Body of pancreas (tissue), 4 donors: Measurements from ENCODE around the gene RNF112. TPM values are rescaled to one million over a fixed set of nuclear protein-coding genes. Genes with fewer than 3 reads are reported as not detected.
"Not testable (repeated sequence)": the region's sequence is repeated elsewhere in the genome, so short reads cannot be mapped to it uniquely, and the experiment has no call there.

Source experiments
- ATAC-seq: fragments of 150-250 bp; one replicate; pipeline ENCODE4 v1.9.1; 2016
- DNase-seq, 4 donors: peaks; one replicate each; pipeline ENCODE4 v3.0.0-alpha.2; 2019
- H3K27ac ChIP-seq, 4 donors: fragments of 200-600 bp; sonication (generic); 1 replicate in 3 of 4; 2 replicates in 1 of 4; pipeline versions ENCODE4 v1.5.1 to v1.6.1; 2016 to 2019; ENCODE audit warnings: mild to moderate bottlenecking in 1 of 4, mixed read lengths in 1 of 4, moderate library complexity in 1 of 4
- H3K27me3 ChIP-seq, 2 donors: fragments of 200-600 bp; sonication (generic); one replicate each; pipeline ENCODE4 v1.6.0; 2016; ENCODE audit warnings: mild to moderate bottlenecking in 1 of 2
- H3K36me3 ChIP-seq, 2 donors: fragments of 200-600 bp; sonication (generic); replicated peaks in 1 of 2; 2 replicates each; pipeline ENCODE4 v1.5.1; 2016; ENCODE audit warnings: low read depth in 2 of 2; ENCODE audit not compliant: insufficient read depth in 1 of 2
- H3K4me1 ChIP-seq: fragments of 200-600 bp; sonication (generic); one replicate; pipeline ENCODE4 v1.6.0; 2016
- H3K4me3 ChIP-seq, 2 donors: fragments of 200-600 bp; sonication (generic); 1 replicate in 1 of 2; 2 replicates in 1 of 2; pipeline ENCODE4 v1.5.1; 2016 to 2019
- H3K9me3 ChIP-seq, 3 donors: fragments of 200-600 bp; sonication (generic); 1 replicate in 2 of 3; 2 replicates in 1 of 3; pipeline ENCODE4 v1.5.1; 2016
- POLR2A ChIP-seq, 3 donors: fragments of 450-650 bp; IDR thresholded peaks; one replicate each; pipeline ENCODE4 v1.6.1; 2016; ENCODE audit warnings: antibody characterized with exemption in 3 of 3, mild to moderate bottlenecking in 2 of 3
- WGBS, 2 donors: methylation state at CpG; one replicate each; pipeline ENCODE4 v1.1.5; 2017; 5-methylcytosine and 5-hydroxymethylcytosine counted together
- intact Hi-C: fragments of 100-400 bp; cut with DNase I; formaldehyde crosslinking; loops from one replicate; pipeline ENCODE4 v1.15.1; 2023
- total RNA-seq, 2 donors: library from RNA; depleted of rRNA; stranded (reverse); fragments of >200 nt; gene quantifications; one replicate each; pipeline ENCODE4 v1.1.0, GENCODE V29; 2016
- TF ChIP-seq, protein P1 (sequence below), 7 experiments: fragments of 450-650 bp in 4 of 7; fragments of 200-600 bp in 3 of 7; sonication (generic) in 3 of 7; IDR thresholded peaks; one replicate each; pipeline ENCODE4 v1.5.1; 2016 to 2019; ENCODE audit warnings: antibody characterized with exemption in 7 of 7

The RNF112 gene
- total RNA-seq, 2 donors from 2014 or later, result 0.52 to 5.9 TPM

DNA sequence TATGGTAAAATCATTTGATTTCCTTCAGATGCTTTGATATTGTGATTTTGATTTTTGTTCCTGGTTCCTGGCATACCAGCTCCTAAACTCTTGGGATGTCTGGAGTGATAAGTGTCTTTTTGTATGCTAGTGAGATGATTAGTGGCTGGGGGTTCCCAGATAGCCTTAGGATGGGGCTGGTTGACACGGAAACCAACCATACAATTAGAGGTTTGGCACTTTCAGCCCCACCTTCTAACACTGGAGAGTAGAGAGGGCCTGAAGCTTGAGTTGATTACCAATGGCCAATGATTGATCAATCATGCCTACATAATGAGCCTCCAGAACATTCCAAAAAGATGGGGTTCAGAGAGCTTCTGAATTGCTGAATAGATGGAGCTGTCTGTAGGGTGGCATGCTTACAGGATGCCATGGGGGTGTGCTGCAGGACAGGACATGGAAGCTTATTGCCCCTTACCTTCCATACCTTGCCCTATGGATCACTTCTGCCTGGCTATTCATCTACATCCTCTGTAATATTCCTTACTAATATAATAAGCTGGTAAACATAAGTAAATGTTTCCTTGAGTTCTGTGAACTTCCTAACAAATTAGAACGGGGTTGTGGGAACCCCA is 22.8 kb downstream of the RNF112 start:
- Histone ChIP-seq H3K36me3 (no peaks in the 10 kb centered on the region), H3K9me3 (no peaks in the 10 kb centered on the region), H3K27ac (no peak overlapping the region), H3K27me3 (no peaks in the 10 kb centered on the region), H3K4me3 (no peak overlapping the region), H3K4me1 (no peaks in the 10 kb centered on the region)
- DNase-seq (no peak), ATAC-seq (no peak)
- 71 to 72% methylated on average over 2 of the region's 2 CpGs for WGBS, 2 donors
- TF ChIP-seq, protein P1, sequence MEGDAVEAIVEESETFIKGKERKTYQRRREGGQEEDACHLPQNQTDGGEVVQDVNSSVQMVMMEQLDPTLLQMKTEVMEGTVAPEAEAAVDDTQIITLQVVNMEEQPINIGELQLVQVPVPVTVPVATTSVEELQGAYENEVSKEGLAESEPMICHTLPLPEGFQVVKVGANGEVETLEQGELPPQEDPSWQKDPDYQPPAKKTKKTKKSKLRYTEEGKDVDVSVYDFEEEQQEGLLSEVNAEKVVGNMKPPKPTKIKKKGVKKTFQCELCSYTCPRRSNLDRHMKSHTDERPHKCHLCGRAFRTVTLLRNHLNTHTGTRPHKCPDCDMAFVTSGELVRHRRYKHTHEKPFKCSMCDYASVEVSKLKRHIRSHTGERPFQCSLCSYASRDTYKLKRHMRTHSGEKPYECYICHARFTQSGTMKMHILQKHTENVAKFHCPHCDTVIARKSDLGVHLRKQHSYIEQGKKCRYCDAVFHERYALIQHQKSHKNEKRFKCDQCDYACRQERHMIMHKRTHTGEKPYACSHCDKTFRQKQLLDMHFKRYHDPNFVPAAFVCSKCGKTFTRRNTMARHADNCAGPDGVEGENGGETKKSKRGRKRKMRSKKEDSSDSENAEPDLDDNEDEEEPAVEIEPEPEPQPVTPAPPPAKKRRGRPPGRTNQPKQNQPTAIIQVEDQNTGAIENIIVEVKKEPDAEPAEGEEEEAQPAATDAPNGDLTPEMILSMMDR (IDR thresholded peaks at IDR 0.05), result no peak
- no peak for TF ChIP-seq POLR2A (IDR thresholded peaks at IDR 0.05)
- intact Hi-C loops, result no loop called here

DNA sequence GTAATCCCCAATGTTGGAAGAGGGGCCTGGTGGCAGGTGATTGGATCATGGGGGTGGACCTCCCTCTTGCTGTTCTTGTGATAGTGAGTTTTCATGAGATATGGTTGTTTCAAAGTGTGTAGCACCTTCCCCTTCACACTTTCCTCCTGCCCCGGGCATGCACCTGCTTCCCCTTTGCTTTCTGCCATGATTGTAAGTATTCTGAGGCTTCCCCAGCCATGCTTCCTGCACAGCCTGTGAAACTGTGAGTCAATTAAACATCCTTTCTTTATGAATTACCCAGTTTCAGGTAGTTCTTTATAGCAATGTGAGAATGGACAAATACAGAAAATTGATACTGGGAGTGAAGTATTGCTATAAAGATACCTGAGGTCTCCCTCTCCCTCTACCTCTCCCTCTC is 29.4 kb downstream of the RNF112 start:
- intact Hi-C loops, result no loop called here
- no peak overlapping the region for H3K4me3 ChIP-seq
- no peaks in the 10 kb centered on the region for H3K9me3 ChIP-seq
- 74 to 82% methylated on average over 1 of the region's 1 CpG for WGBS, 2 donors
- no peak overlapping the region for H3K27ac ChIP-seq
- TF ChIP-seq, protein P1 (IDR thresholded peaks at IDR 0.05), result no peak
- TF ChIP-seq POLR2A (IDR thresholded peaks at IDR 0.05), result no peak
- H3K27me3 ChIP-seq, result no peaks in the 10 kb centered on the region
- DNase-seq (no peak), ATAC-seq (no peak)
- H3K4me1 ChIP-seq, result no peaks in the 10 kb centered on the region
- no peaks in the 10 kb centered on the region for H3K36me3 ChIP-seq

DNA sequence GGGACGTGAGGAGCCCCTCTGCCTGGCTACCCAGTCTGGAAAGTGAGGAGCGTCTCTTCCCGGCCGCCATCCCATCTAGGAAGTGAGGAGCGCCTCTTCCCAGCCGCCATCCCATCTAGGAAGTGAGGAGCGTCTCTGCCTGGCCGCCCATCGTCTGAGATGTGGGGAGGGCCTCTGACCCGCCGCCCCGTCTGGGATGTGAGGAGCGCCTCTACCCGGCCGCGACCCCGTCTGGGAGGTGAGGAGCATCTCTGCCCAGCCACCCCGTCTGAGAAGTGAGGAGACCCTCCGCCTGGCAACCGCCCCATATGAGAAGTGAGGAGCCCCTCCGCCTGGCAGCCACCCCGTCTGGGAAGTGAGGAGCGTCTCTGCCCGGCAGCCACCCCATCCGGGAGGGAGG is 30.3 kb downstream of the RNF112 start:
- H3K9me3 ChIP-seq, ATAC-seq, H3K36me3 ChIP-seq, intact Hi-C loops, H3K27me3 ChIP-seq, H3K27ac ChIP-seq, DNase-seq, H3K4me1 ChIP-seq, H3K4me3 ChIP-seq: not testable (repeated sequence)
- WGBS, 2 donors, result 100% methylated on average over 4 to 6 of the region's 25 CpGs

DNA sequence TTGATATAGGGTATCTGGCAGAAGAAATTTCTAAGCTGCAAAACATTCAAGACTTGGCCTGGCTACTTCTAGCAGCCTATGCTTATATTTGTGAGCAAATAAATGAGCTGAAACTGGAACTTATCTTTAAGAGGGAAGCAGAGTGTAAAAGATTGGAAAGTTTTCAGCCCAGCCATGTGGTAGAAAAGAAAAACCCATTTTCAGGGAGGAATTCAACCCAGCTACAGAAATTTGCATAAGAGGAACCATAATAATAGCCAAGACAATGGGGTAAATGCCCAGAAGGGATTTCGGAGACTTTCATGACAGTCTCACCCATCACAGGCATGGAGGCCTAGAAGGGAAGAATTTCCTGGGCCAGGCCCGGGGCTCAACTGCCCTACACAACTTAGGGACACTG is 31.7 kb downstream of the RNF112 start:
- 88 to 89% methylated on average over 2 of the region's 2 CpGs for WGBS, 2 donors
- no peak for ATAC-seq
- H3K36me3 ChIP-seq, result no peaks in the 10 kb centered on the region
- no peaks in the 10 kb centered on the region for H3K27me3 ChIP-seq
- DNase-seq, result no peak
- TF ChIP-seq, protein P1 (IDR thresholded peaks at IDR 0.05), result no peak
- no peak for TF ChIP-seq POLR2A (IDR thresholded peaks at IDR 0.05)
- no peaks in the 10 kb centered on the region for H3K9me3 ChIP-seq
- intact Hi-C loops, result no loop called here
- H3K4me1 ChIP-seq, result peaks cover 5% of the 10 kb centered on the region
- no peak overlapping the region for H3K4me3 ChIP-seq
- no peak overlapping the region for H3K27ac ChIP-seq

DNA sequence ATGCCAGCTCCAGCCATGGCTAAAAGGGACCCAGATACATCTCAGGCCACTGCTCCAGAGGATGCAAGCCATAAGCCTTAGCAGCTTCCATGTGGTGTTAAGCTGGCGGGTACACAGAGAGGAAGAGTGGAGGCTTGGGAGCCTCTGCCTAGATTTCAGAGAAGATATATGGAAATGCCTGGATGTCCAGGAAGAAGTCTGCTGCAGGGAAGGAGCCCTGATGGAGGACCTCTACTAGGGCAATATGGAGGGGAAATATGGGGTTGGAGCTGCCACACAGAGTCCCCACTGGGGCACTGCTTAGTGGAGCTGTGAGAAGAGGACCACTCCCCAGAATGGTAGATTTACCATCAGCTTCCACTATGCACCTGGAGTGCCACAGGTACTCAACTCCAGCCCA is 32.1 kb downstream of the RNF112 start:
- Histone ChIP-seq H3K27me3 (no peaks in the 10 kb centered on the region), H3K4me1 (peaks cover 5% of the 10 kb centered on the region), H3K9me3 (no peaks in the 10 kb centered on the region), H3K4me3 (no peak overlapping the region), H3K36me3 (no peaks in the 10 kb centered on the region), H3K27ac (no peak overlapping the region)
- intact Hi-C loops, result no loop called here
- ATAC-seq (no peak), DNase-seq (no peak)
- whole genome bisulfite sequencing, 2 donors, result 100% methylated on average over 1 of the region's 1 CpG
- TF ChIP-seq POLR2A (IDR thresholded peaks at IDR 0.05), result no peak
- TF ChIP-seq, protein P1 (IDR thresholded peaks at IDR 0.05), result no peak
